B cell (primary cell): ENCODE data around the gene TRIP4. TPM values are rescaled to one million over a fixed set of nuclear protein-coding genes. Genes with fewer than 3 reads are reported as not detected.

ENCODE experiments used
- ATAC-seq: fragments of 200-7000 bp; cut with Tn5 transposase; one replicate; pipeline ENCODE4 v1.10.0; 2021; ENCODE audit warnings: low read depth, mild to moderate bottlenecking, moderate number of reproducible peaks, moderate library complexity
- CTCF ChIA-PET: fragments of 350-600 bp; sonication (Branson Sonifier 250); formaldehyde crosslinking; loops from one replicate; lab custom pipeline; 2021; ENCODE audit warnings: antibody characterized with exemption, inconsistent platforms; lab: Charles Lee
- POLR2A ChIA-PET: fragments of 350-600 bp; sonication (Branson Sonifier 250); formaldehyde crosslinking; loops from one replicate; lab custom pipeline; 2021; ENCODE audit warnings: antibody characterized with exemption; lab: Charles Lee
- DNase-seq: peaks from one replicate; pipeline ENCODE4 v3.0.0; 2013
- H2AFZ ChIP-seq: 2 replicates; pipeline ENCODE4 v1.6.1; 2012; ENCODE audit warnings: mild to moderate bottlenecking, low read depth, low read length; ENCODE audit not compliant: insufficient read depth, poor library complexity, severe bottlenecking
- H3K27ac ChIP-seq, 2 donors: 1 replicate in 1 of 2; 2 replicates in 1 of 2; pipeline ENCODE4 v1.5.1; 2012 to 2013; ENCODE audit warnings: low read length in 2 of 2, mild to moderate bottlenecking in 2 of 2, moderate library complexity in 1 of 2
- H3K27me3 ChIP-seq, 4 experiments: fragments of 200-600 bp in 1 of 4; sonication (generic) in 1 of 4; replicated peaks in 1 of 4; 1 replicate in 2 of 4; 2 replicates in 2 of 4; pipeline versions ENCODE4 v1.6.1 to v1.7.0; 2013 to 2016; ENCODE audit warnings: low read length in 3 of 4, mild to moderate bottlenecking in 2 of 4, mixed read lengths in 1 of 4, moderate library complexity in 1 of 4; ENCODE audit not compliant: insufficient read depth in 4 of 4, control insufficient read depth in 3 of 4; ENCODE audit errors: control extremely low read depth in 1 of 4
- H3K36me3 ChIP-seq, 2 experiments: replicated peaks in 1 of 2; 1 replicate in 1 of 2; 2 replicates in 1 of 2; pipeline versions ENCODE4 v1.6.1 to v1.7.1; 2013; ENCODE audit warnings: low read length in 1 of 2; ENCODE audit not compliant: insufficient read depth in 2 of 2, control insufficient read depth in 1 of 2; ENCODE audit errors: control extremely low read depth in 1 of 2, extremely low read depth in 1 of 2
- H3K4me1 ChIP-seq, 2 donors: fragments of 200-600 bp in 1 of 2; sonication (generic) in 1 of 2; 1 replicate in 1 of 2; 2 replicates in 1 of 2; pipeline versions ENCODE4 v1.5.1 to v1.6.1; 2013 to 2017; ENCODE audit warnings: low read length in 2 of 2; ENCODE audit not compliant: control insufficient read depth in 2 of 2, insufficient read depth in 2 of 2
- H3K4me2 ChIP-seq: replicated peaks from 2 replicates; pipeline ENCODE3; 2012; ENCODE audit warnings: mild to moderate bottlenecking, low read depth, low read length; ENCODE audit not compliant: poor library complexity, severe bottlenecking
- H3K4me3 ChIP-seq, 5 experiments: fragments of 200-600 bp in 1 of 5; sonication (generic) in 1 of 5; 1 replicate in 3 of 5; 2 replicates in 2 of 5; pipeline versions ENCODE4 v1.5.1 to v1.7.0; 2011 to 2016; ENCODE audit warnings: low read length in 4 of 5, mild to moderate bottlenecking in 4 of 5, low read depth in 2 of 5, control low read depth in 1 of 5, moderate library complexity in 1 of 5; ENCODE audit not compliant: insufficient read depth in 1 of 5; ENCODE audit errors: control extremely low read depth in 1 of 5, extremely low read depth in 1 of 5
- H3K79me2 ChIP-seq: fragments of 200-600 bp; sonication (generic); one replicate; pipeline ENCODE4 v1.6.0; 2016; ENCODE audit warnings: low read length; ENCODE audit not compliant: control insufficient read depth, insufficient read depth
- H3K9ac ChIP-seq: fragments of 200-600 bp; sonication (generic); 2 replicates; pipeline ENCODE4 v1.6.1; 2017; ENCODE audit warnings: mild to moderate bottlenecking, low read length, moderate library complexity
- H3K9me3 ChIP-seq, 3 donors: one replicate each; pipeline versions ENCODE4 v1.6.1 to v1.7.1; 2013; ENCODE audit warnings: low read length in 2 of 3; ENCODE audit not compliant: control insufficient read depth in 2 of 3, insufficient read depth in 1 of 3; ENCODE audit errors: control extremely low read depth in 1 of 3
- H4K20me1 ChIP-seq: 2 replicates; pipeline ENCODE4 v1.6.0; 2012; ENCODE audit warnings: mild to moderate bottlenecking, low read length; ENCODE audit not compliant: insufficient read depth, control insufficient read depth, poor library complexity, severe bottlenecking
- H3K27ac Mint-ChIP-seq: one replicate; pipeline ENCODE4 v1.8.0; 2021; ENCODE audit warnings: mixed read lengths
- H3K27me3 Mint-ChIP-seq: one replicate; pipeline ENCODE4 v1.8.0; 2021; ENCODE audit warnings: mixed read lengths
- H3K4me1 Mint-ChIP-seq: one replicate; pipeline ENCODE4 v1.8.0; 2021; ENCODE audit warnings: mixed read lengths
- H3K4me3 Mint-ChIP-seq: one replicate; pipeline ENCODE4 v1.8.0; 2021; ENCODE audit warnings: mixed read lengths
- H3K9me3 Mint-ChIP-seq: one replicate; pipeline ENCODE4 v1.8.0; 2022; ENCODE audit warnings: mixed read lengths; ENCODE audit not compliant: insufficient read depth
- CTCF ChIP-seq: fragments of 200-600 bp; IDR thresholded peaks from one replicate; pipeline ENCODE4 v1.8.0; 2022; ENCODE audit warnings: antibody characterized with exemption, mild to moderate bottlenecking
- EZH2 ChIP-seq: IDR thresholded peaks from 2 replicates; pipeline ENCODE4 v1.6.1; 2012; ENCODE audit warnings: borderline replicate concordance, low read depth, mild to moderate bottlenecking, moderate library complexity, low read length; ENCODE audit not compliant: insufficient read depth, poor library complexity, severe bottlenecking
- WGBS: methylation state at CpG from one replicate; pipeline ENCODE4 v1.1.5; 2013; ENCODE audit warnings: missing lambda C conversion rate; ENCODE audit not compliant: insufficient coverage; 5-methylcytosine and 5-hydroxymethylcytosine counted together
- intact Hi-C: fragments of 100-400 bp; cut with micrococcal nuclease; formaldehyde crosslinking; loops from one replicate; pipeline ENCODE4 v1.10.0; 2022
- polyA plus RNA-seq: library from polyadenylated mRNA; depleted of rRNA; stranded (reverse); fragments of >200 nt; gene quantifications from 2 replicates; pipeline ENCODE4 v1.2.3, GENCODE V29; 2012
- total RNA-seq, 2 donors: library from RNA; stranded (reverse); fragments of 120-200 nt in 1 of 2; gene quantifications; 1 replicate in 1 of 2; 2 replicates in 1 of 2; pipeline versions ENCODE4 v1.2.3 to v1.2.4, GENCODE V29; 2013 to 2022

Gene TRIP4
- total and polyA plus RNA-seq, 2 donors (not counting 1 experiment from before 2014, with no cell fraction given), result 13.7 to 38.2 TPM

- H3K79me2 ChIP-seq, result no peaks in the 10 kb centered on the region
- no peak overlapping the region for H3K4me3 ChIP-seq
- Mint-ChIP-seq H3K4me1 (no peaks in the 10 kb centered on the region), H3K27me3 (no peaks in the 10 kb centered on the region), H3K9me3 (no peaks in the 10 kb centered on the region), H3K4me3 (no peak overlapping the region), H3K27ac (no peak overlapping the region)
- H3K9ac ChIP-seq, result no peak overlapping the region
- intact Hi-C loops, result no loop called here
- H3K27me3 ChIP-seq, result no peaks in the 10 kb centered on the region
- no peak overlapping the region for H3K4me2 ChIP-seq
- ATAC-seq (no peak), DNase-seq (no peak)
- POLR2A ChIA-PET, result no interaction called here
- no peaks in the 10 kb centered on the region for H3K4me1 ChIP-seq
- H3K9me3 ChIP-seq, result no peaks in the 10 kb centered on the region
- no CpG with 5 or more reads among the region's 5 CpGs for WGBS
- TF ChIP-seq EZH2 (no peak), CTCF (no peak)
- no peak overlapping the region for H2AFZ ChIP-seq
- CTCF ChIA-PET, result no interaction called here
- no peak overlapping the region for H3K27ac ChIP-seq
- H3K36me3 ChIP-seq, result peaks cover 19 to 61% of the 10 kb centered on the region in 2 experiments
- H4K20me1 ChIP-seq, result no peaks in the 10 kb centered on the region
Observed at GRCh38 chr15:64396789-64397188, 9.2 kb downstream of the TRIP4 start.

GRCh38 chr15:64398575-64398974 is 10.9 kb downstream of the TRIP4 start:
- Mint-ChIP-seq H3K9me3 (no peaks in the 10 kb centered on the region), H3K4me1 (no peaks in the 10 kb centered on the region), H3K4me3 (no peak overlapping the region), H3K27me3 (no peaks in the 10 kb centered on the region), H3K27ac (no peak overlapping the region)
- H3K4me3 ChIP-seq, result no peak overlapping the region
- peaks cover 19 to 58% of the 10 kb centered on the region in 2 experiments for H3K36me3 ChIP-seq
- ChIA-PET POLR2A (interaction anchor here (0.6 kb wide), 1 partner anchor 188 kb away, joined by 4 read pairs; no protein-coding TSS in a partner anchor), CTCF (no interaction called here)
- no peak overlapping the region for H3K27ac ChIP-seq
- H3K9me3 ChIP-seq, result no peaks in the 10 kb centered on the region
- TF ChIP-seq EZH2, result no peak
- TF ChIP-seq CTCF, result no peak
- DNase-seq (no peak), ATAC-seq (no peak)
- H3K9ac ChIP-seq, result no peak overlapping the region
- no peaks in the 10 kb centered on the region for H4K20me1 ChIP-seq
- H3K4me1 ChIP-seq, result no peaks in the 10 kb centered on the region
- no peak overlapping the region for H3K4me2 ChIP-seq
- no peak overlapping the region for H2AFZ ChIP-seq
- H3K79me2 ChIP-seq, result no peaks in the 10 kb centered on the region
- intact Hi-C loops, result no loop called here
- WGBS, result no CpG with 5 or more reads among the region's 2 CpGs
- H3K27me3 ChIP-seq, result no peaks in the 10 kb centered on the region
